Neutrophil (primary cell): ENCODE measurements around the gene TNPO3.

ENCODE experiments used
- H3K27ac ChIP-seq: fragments of 200-600 bp; sonication (generic); 2 replicates; pipeline ENCODE4 v1.5.1; 2016; ENCODE audit warnings: mild to moderate bottlenecking, moderate library complexity
- H3K27me3 ChIP-seq: fragments of 200-600 bp; sonication (generic); 2 replicates; pipeline ENCODE4 v1.6.0; 2016; ENCODE audit warnings: mild to moderate bottlenecking
- H3K36me3 ChIP-seq: fragments of 200-600 bp; sonication (generic); 2 replicates; pipeline ENCODE4 v1.5.1; 2017
- H3K4me1 ChIP-seq, 2 experiments: fragments of 200-600 bp in 1 of 2; sonication (generic) in 1 of 2; 1 replicate in 1 of 2; 2 replicates in 1 of 2; pipeline versions ENCODE4 v1.5.1 to v1.6.1; 2013 to 2016; ENCODE audit warnings: low read depth in 1 of 2, low read length in 1 of 2, mild to moderate bottlenecking in 1 of 2, moderate library complexity in 1 of 2; ENCODE audit not compliant: control insufficient read depth in 1 of 2, insufficient read depth in 1 of 2
- H3K4me3 ChIP-seq, 2 experiments: fragments of 200-600 bp in 1 of 2; sonication (generic) in 1 of 2; 1 replicate in 1 of 2; 2 replicates in 1 of 2; pipeline ENCODE4 v1.5.1; 2013 to 2016; ENCODE audit warnings: low read depth in 1 of 2, low read length in 1 of 2, mild to moderate bottlenecking in 1 of 2, moderate library complexity in 1 of 2
- H3K9me3 ChIP-seq: fragments of 200-600 bp; sonication (generic); 2 replicates; pipeline ENCODE4 v1.5.1; 2016
- CTCF ChIP-seq: fragments of 200-600 bp; sonication (generic); IDR thresholded peaks from 2 replicates; pipeline ENCODE4 v1.5.1; 2016; ENCODE audit warnings: antibody characterized with exemption

TNPO3 gene

DNA sequence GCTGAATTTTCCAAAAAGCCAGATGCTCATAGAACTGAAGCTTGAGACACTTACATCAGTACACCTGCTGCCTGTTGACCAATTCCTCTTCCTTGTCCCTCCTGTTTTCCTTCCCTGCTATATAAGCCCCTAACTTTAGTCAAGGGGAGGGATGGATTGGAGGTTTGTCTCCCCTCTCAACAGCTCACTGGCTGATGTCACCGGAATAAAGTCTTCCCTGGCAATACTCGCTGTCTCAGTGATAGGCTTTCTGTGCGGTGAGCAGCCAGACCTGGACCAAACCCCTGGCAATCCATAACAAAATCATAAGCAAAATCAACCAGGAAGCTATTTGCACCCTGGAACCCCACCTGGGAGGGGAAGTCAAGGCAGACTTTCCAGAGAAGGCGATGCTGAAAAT, 118.1 kb downstream of the TNPO3 start:
- no peaks in the 10 kb centered on the region for H3K36me3 ChIP-seq
- no peaks in the 10 kb centered on the region for H3K27me3 ChIP-seq
- no peak overlapping the region for H3K27ac ChIP-seq
- no peak overlapping the region for H3K4me3 ChIP-seq
- H3K4me1 ChIP-seq: peaks cover 45 to 48% of the 10 kb centered on the region in 2 experiments
- H3K9me3 ChIP-seq: no peaks in the 10 kb centered on the region
- TF ChIP-seq CTCF: no peak

GRCh38 chr7:128935342-128935730, 119.6 kb downstream of the TNPO3 start:
- H3K9me3 ChIP-seq: no peaks in the 10 kb centered on the region
- no peak for TF ChIP-seq CTCF
- H3K36me3 ChIP-seq: no peaks in the 10 kb centered on the region
- no peak overlapping the region for H3K4me3 ChIP-seq
- H3K27me3 ChIP-seq: no peaks in the 10 kb centered on the region
- H3K27ac ChIP-seq: no peak overlapping the region
- H3K4me1 ChIP-seq: peaks cover 31 to 34% of the 10 kb centered on the region in 2 experiments

- H3K4me3 ChIP-seq: no peak overlapping the region
- no peaks in the 10 kb centered on the region for H3K9me3 ChIP-seq
- H3K27me3 ChIP-seq: no peaks in the 10 kb centered on the region
- no peak for TF ChIP-seq CTCF
- H3K36me3 ChIP-seq: no peaks in the 10 kb centered on the region
- H3K27ac ChIP-seq: no peak overlapping the region
- H3K4me1 ChIP-seq: peaks cover 24 to 28% of the 10 kb centered on the region in 2 experiments
Measured at GRCh38 chr7:128934361-128935341, 120.3 kb downstream of the TNPO3 start.

DNA sequence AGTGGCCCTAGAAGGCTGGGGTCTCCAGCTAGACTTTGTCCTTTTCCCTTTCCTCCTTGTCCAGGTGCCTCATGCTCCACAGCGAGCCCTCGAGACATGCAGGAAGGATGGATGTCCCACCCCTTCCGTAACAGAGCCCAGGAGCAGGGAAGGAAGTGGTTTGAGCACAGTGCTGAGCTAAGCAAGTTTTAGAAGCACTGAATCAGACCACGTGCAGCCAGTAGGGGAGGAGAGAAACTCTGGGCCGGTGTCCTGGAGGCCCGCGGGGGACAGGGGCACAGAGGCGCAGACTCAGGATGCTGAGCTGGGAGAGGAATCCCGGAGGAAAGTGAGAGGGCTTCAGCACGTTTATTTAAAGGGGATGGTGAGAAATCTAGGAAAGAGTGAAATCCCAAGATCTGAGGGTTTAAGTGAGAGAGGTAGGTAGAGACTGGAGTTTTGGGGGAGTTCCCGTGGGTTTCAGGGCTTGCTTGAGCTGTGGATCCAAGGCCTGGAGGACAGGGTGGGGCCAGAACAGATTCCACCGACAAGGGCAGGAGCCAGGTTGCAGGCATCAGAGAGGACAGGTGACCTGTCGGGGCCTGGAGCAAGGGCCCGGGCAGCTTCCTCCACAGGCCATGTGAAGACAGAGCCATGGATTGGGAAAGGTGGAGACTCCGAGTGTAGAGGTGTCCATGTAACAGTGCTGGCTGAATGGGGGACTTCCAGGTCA, 121.6 kb downstream of the TNPO3 start:
- H3K9me3 ChIP-seq: no peaks in the 10 kb centered on the region
- H3K36me3 ChIP-seq: no peaks in the 10 kb centered on the region
- H3K27ac ChIP-seq: no peak overlapping the region
- H3K4me1 ChIP-seq: peaks cover 12 to 16% of the 10 kb centered on the region in 2 experiments
- no peaks in the 10 kb centered on the region for H3K27me3 ChIP-seq
- no peak overlapping the region for H3K4me3 ChIP-seq
- no peak for TF ChIP-seq CTCF

DNA sequence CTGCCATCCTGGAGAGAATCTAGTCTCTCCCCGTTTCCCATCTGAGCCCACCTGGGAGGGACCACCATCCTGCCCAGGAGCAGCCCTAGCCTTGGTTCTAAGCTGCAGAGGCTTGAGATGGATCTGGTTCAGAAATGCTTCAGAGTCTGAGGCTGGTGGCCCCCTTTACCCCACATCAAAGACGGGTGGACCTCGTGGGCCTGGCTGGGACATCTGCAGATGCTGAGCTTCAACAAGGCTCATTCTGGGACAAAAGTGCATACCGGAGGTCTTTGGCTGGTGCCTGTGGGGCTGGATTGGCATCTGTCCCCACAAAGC, 122.1 kb downstream of the TNPO3 start:
- TF ChIP-seq CTCF: no peak
- no peaks in the 10 kb centered on the region for H3K36me3 ChIP-seq
- H3K4me3 ChIP-seq: no peak overlapping the region
- no peaks in the 10 kb centered on the region for H3K27me3 ChIP-seq
- no peaks in the 10 kb centered on the region for H3K9me3 ChIP-seq
- H3K27ac ChIP-seq: no peak overlapping the region
- H3K4me1 ChIP-seq: peaks cover 11 to 13% of the 10 kb centered on the region in 2 experiments
